HG03520 (cell line): ENCODE results near the gene FHL1.
"Not testable (repeated sequence)": the region's sequence is repeated elsewhere in the genome, so short reads cannot be mapped to it uniquely, and the experiment has no call there.

Experiments used
- ATAC-seq: cut with Tn5 transposase; IDR thresholded peaks from one replicate; pipeline ENCODE4 v1.9.1; 2021; ENCODE audit warnings: mild to moderate bottlenecking, moderate library complexity; ENCODE audit not compliant: unreplicated experiment

FHL1 gene

DNA sequence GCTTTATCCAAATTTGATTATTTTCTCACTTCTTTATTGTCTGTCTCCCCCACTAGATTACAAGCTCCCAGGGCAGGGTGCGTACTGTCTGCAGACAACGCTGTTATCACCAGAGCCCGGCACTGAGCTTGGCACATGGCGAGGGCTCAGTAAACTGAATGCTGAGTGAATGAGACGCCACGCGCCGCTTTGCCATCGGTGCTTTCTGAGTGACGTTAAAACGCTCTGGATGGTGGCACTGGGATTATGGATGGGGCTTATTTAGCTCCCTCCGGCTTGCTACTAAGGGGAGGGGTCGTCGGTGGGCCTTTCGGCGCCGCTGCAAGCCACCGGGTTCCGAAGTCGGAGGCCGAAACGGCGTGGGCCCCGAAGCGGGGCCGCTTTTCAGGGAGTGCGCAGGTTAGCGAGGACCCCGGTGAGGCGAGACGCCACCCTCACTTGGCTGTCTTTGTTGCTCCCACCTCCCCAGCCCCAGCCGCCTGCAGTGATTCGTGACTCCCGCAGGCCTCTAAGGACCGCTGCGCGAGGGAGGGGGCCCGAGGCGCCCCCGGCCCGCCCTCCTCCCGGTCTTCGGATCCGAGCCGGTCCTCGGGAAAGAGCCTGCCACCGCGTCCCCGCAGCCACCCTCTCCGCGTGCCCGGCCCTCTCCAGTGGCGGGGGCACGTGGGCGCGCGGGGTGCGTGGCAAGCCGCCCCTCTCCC, 569 bp upstream of the FHL1 start:
- no peak for ATAC-seq

DNA sequence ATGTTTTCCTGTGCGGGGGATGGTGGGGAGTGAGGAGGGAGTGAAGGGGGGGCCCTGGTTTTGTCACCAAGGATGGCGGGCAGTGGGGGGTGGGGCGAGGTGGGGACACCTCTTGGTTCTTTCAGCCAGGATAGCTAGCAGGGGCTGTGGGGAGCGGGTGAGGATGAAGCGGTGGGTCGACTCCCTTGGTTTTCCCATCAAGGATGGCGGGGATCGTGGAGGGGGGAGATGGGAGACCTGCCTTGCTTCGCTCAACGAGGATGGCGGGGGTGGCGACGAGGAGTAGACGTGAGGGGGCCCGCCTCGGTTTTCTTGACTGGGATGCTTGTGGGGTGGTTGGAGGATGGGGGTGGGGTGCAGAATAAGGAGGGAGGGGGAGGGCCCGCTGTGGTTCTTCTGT, 643 bp downstream of the FHL1 start:
- ATAC-seq = no peak

DNA sequence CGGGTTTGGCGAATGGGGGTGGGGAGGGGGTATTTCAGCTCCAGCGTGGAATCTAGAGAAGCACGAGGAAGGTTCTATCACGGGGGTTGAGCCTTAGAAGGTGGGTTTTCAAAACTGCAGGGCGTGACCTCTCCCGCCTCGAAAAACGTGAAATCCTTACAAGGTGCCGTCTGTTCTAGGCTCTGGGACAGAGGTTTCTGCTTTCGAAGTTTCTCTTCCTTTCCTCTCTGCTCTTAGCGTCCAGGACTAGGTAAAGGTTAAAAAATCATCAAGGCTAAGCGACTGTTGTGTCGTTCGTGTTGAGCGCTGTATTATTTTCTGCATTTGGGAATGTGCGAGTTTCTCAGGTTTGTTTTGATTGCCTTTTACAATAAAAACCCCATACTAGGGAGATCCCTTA, 1.1 kb downstream of the FHL1 start:
- no peak for ATAC-seq

DNA sequence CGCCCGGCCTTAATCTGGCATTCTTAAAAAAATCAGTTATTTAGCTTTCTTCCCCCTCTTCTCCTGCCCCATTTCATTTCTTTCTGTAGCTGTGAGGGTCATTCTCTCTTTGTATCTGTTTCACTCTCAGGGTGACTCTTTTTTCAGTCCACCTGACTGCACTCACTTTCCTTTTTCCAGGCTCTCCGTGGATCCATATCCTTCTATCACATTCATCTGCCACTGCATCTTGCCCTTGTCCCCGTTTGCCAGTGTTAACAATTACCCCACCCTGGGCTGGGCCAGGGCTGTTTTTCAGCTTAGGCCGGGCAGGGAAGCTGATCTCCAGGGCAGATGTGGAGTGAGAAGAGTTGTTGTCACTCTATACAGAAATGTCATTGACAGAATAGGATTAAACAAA, 7.7 kb downstream of the FHL1 start:
- no peak for ATAC-seq

DNA sequence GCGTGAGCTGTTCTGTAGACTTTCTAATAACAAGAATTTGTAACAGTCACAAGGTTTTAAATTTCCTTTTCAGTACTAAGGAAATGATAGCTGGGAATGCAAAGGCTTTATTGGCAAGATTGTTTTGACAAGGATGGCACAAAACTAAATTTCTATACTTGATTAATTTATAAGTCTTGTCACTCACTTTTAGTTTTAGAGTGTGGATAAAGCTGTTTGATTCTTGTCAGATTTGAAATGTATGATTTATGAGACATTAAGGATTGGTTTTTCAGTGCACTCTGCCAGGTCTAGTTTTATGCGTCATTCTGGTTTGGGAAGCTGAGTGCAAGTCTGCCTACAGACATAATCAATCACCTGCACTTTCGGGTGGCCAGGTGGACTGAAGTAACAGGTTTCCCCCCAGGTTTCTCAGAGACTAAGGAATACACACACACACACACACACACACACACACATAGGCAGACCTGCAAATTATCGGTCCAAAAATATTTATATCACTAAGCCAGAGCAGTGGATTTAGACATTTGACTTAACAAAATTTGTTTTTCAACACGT, 9.3 kb downstream of the FHL1 start:
- no peak for ATAC-seq

DNA sequence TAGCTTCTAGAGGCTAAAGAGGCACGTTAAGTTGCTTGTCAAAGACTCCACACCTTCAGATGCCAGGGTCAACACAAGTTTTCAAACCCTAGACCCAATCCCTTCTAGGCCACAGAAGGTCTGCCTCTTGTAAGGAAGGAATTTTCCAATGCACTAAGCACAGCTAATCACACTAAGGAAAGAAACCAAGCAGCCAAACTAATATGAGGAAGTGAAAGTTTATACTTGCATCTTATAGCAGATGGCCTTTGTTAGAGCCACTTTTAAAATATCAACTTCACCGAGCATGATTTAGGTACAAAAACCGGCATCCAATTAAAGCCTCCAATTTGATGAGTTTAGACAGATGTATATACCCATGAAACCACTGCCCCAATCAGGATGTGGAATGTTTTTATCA, 9.9 kb downstream of the FHL1 start:
- no peak for ATAC-seq

DNA sequence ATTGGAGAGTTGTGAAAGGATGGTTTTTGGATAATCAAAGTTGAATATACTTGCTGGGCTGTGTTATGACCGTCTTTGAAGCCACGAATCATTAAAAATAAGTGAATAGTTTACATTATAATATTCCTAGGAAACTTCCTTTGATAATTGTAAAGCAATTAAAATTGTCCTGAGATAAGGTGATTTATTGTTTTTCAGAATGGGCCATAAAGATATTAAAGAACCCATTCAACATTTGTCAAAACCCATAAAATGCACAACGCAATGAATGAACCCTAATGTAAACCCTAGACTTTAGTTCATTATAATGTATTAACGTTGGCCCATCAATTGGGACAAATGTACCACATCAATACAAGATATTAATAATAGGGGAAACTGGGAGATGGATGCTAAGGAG, 11.4 kb downstream of the FHL1 start:
- ATAC-seq = no peak

DNA sequence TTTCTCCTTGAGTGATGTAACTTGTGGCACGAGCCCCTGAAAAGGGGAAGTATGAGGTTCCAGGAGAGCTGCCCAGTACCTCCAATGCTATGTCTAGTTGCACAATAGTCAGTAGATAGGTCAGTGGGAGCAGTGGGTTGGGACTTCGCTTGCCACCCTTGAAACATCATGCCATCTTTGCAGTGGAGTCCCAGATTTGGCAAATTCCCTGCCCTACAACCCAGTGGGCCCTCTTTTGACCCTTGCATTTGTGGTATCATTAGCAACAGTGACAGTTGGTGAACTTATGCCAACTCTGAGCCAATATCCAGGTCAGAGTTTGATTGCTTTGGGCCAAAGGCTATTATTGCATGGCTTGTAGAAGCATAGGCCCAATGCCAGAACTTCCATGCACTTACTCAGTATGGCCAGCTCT, 12.3 kb downstream of the FHL1 start:
- ATAC-seq = no peak

DNA sequence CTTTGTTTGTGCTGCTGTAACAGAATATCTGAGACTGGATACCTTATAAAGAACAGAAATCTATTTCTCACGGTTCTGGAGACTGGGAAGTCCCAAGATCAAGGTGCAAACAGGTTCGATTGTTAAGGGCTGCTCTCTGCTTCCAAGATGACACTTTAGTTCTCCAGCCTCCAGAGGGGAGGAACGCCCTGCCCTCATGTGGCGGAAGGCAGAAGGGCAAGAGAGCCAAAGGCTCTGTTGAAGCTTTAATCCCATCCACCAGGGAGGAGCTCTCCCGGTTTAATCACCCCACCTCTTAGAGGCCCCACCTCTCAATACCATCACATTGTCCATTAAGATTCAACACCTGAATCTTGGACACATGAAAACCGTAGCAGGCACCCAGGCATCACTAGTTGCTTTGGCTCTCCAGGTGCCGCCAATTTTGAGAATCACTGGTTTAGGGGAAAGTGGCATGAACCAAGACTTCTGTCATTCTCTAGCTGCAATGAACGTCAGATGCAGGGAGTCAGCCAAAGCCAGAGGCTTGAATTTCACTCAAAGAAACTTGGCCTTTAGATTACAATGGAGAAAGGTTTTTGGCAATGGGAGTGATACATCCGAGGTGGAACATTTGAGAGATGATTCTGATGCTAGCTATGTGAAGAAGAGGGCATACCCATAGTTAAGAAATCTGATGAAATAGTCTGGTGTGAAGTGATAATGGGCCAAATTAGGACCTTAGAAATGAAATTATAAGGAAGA, 15.7 kb downstream of the FHL1 start:
- ATAC-seq = peak; percentile 67

DNA sequence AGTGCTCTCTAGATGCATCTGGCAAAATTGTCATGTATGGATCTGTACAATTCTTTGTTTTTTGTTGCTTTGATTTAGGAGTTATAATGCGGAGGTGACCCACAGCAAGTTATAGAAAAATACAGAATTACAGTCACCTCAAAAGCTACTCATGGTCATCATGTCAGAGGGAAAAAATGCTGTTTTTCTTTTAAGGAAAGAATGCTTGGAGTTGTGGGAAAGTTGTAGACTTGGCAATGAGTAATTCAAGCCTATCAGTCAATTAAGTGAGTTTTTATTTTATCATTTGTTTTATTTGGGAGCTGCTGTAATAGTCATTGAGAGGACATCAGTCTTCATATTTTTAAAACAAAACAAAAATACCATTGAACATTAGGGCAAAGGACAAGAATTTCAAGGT, 16.4 kb downstream of the FHL1 start:
- no peak for ATAC-seq

DNA sequence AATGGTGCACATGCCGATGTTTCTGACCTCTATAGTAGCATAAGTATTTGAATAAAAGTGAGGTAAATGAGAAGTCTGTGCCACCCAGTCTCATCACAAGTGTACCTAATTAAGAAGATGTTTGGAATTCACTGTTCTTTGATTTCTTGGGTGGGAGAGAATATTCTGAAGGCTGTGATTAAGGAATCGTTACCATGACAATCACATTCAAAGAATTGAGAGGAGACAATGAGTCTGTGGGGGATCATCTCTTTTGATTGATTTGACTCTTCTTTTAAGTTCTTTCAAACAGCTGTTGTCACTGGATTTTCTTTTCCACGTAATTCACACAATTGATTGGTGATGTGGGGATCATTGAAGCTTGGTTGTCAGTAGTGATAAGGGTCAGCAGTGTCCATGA, 18.1 kb downstream of the FHL1 start:
- no peak for ATAC-seq

DNA sequence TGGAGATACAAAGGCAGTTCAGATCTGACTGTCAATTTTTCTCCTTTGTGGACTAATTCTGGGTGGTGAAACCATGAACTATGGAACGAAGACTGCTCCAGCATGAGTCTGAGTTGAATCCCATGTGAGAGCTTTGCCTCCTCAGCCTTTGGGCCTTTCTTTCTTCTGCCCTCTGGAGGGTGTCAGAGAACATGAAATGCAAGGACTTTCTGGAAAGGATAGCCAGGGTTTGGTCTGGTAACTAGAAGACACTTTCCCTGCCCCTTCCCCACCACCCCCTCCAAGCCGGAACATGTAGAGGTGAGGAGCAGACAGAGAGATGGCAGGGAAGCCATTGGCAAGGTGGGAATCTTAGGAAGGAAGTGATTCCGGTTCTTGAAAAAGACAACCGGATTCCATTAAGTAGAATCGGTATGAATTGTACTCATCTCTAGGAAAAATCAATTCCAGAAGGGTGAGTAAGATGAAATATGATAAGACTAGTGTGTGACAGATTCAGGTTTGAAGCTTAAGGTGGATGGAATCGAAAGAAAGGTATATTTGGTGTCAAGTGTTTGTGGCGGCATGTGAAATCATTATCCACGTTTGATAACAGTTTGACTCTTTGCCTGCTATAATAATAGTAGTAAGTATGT, 19.0 kb downstream of the FHL1 start:
- ATAC-seq = no peak

DNA sequence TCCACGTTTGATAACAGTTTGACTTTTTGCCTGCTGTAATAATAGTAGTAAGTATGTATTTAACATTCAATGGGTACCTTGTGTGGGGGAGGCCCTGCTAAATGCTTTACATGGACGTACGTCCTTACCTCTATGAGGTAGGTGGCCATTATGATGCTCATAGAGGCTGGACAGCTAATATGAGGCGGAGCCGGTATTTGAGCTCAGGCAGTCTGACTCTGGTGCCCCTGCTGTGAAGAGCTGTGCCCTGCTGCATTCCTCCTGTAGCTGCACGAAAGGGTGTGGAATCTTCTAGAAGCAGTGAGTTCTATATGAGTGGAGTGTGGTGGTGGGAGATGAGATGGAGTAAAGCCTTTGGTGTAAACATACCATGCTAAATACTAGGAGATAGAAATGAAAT, 20.7 kb downstream of the FHL1 start:
- ATAC-seq = not testable (repeated sequence)

DNA sequence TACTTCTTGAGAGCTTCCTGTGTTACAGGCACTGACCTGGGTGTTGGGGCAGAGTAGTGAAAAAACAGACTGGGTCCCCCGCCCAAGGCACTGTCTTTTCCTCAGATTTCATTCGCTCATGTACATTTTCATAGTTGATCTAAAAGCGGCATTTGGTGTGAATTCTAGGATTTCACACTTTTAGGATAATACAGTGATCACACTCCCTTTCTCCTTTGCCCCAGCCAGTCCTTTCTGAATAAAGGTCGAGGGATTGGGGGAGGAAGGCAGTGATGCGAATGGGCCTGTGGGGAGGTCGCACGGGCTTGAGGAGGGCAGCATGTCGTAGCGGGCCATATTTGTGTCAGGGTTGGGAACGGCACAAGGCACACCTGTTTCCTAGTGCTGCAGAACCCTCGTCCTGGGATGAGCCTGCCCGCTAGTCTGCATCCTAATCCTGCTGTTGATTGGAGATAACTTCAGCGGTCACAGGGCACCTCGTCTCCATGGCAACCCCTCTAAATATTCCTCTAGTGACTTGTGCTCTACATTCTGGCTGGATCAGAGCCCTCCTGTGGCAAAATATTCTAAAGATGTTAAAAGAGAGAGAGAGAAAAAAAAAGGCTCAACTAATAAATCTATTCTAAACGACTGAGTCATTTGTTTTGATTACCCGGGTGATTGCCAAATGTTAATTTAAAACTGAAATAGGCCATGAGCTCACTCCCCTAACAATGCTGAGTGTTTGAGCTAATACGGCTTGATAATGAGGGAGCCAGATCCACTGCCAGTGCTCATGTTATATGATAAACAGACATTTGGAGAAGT, 21.8 kb downstream of the FHL1 start:
- no peak for ATAC-seq

DNA sequence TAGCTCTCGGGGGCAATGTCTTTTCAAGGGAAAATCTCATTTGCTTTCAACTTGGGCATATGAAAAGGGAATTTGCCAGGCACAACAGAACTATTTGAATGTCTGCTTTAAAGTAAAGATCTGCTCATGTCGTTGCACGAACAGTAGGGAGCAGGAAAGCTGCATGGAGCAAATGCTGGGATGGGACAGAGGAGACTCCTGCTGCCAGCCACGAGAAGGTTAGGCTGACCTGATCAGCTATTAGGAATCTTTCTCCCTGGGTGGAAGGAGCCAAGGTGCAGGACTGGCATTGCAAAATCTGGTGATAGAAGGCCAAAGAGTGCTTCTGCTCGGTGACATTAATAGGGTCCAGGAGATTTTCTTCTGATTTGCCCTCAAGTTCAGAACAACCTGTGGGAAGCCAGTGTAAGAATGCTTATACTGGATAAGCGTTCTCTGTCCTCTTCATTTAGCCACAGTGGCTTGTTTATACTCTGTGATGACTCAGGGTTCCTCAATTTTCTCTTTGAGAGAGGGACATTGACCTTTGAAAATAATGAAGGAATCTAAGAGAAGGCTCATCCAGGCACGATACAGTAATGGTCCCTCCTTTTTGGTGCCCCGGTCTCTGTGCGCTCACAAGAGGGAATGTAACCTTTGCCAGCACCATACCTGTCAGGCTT, 22.9 kb downstream of the FHL1 start:
- ATAC-seq = no peak

DNA sequence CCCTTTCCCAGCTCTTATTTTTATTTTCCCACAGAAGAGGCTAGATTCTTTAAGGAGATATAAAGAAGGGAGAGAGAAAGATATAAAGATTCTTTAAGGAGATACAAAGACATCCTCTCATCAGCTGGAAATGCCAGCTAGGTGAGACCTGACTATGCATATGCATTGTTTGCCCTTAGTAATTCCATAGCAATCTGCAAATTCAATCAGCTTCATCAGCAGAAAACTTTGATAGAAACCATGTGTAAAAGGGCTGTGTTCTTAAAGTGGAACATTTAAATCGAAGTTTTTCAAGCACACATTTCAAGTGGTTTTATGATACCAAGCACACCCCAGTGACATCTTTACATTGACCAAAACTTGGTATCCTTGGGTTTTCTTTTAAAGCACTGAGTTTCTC, 24.1 kb downstream of the FHL1 start:
- no peak for ATAC-seq

DNA sequence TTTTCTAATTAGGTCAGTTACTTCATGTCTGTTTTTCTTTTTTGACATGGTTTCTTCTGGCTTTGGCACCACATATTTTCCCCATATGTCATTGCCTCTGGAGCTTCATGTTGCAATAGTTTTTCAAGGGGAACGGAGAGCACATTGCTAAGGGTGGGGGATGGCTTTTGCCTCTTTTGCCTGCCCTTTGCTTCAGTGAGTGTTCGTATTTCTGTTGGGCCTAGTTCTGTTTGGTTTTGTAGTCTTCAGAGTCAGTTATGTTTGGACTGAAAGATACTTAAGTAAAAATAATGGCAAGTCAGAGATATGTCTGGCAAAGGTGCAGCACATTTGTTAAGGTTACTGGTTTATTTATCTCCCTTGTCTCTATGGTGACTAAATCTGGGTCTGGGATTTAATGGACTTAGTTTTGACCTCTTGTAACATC, 29.1 kb downstream of the FHL1 start:
- ATAC-seq = no peak

DNA sequence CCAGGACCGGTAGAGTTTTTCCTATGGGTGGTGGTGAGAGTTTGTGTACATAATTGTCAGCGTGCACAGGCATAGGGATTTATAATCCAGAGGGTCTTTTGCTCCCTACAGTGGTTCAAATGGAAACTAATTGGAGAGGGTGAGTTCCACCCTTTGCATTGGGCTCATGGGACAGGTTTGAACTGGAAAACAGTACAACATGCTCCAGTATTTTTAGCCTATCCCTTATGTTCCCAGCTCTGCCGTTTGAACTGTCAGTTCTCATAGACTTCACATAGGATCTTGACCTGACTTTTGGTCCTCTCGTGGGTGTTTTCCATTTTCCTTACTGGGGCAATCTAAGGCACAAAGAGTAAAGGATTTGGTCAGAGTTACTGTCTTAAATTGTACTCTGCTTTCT, 31.8 kb downstream of the FHL1 start:
- ATAC-seq = no peak

DNA sequence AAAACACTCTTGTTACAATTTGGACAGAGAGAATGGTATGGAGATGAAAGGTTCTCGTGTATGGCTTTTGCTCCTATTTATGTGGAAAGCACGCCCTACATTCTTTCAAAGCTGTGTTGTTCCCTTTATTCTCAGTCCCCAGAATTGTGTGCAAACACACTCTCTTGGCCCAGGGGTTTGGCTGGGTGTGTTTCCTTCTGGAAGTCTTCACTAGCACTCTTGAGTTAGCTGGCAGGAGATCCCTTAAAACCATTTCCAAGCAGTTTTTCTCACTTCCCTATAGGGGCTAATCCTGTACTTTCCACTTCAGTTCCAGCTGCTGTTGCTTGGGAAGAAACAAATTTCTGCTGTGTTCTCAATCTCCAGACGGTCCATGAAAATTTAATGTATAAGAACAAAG, 35.1 kb downstream of the FHL1 start:
- no peak for ATAC-seq

DNA sequence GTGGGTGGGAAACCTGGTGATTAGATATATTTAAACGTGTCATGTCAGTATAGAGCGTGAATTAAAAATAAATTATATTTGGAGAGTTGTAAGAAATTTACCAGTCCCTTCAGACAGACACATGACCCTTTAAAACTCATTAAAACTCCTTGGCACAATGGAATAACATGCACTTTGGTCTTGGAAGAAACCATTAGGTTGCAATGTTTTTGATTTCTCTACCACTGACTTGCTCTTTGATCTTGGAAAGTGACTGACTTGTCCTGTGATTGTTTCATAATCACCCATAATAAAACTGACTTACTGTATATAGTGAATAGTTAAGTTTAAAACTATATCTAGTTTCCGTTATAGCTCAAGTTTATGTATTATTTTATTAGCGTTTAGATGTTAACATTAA, 35.8 kb downstream of the FHL1 start:
- ATAC-seq = no peak

DNA sequence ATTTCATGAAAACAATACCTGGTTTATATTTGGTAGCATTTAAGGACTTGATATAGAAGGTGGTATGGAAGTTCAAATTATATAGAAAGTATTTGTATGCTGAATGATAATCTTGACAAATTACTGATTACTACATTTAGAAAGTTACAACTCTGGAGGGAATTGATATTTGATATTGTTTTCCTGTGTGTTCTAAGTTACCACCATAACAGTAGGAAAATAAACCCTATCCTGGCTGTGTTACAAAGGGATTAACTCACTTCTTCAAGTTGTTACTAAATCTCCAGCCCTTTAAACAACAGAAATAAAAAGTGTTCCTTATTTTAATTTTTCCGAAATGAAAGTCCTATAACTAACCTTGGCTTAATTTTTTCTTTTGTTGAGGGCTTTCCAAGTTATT, 36.6 kb downstream of the FHL1 start:
- no peak for ATAC-seq
